Measurements from ENCODE around the gene ANKRD13D.

DNA sequence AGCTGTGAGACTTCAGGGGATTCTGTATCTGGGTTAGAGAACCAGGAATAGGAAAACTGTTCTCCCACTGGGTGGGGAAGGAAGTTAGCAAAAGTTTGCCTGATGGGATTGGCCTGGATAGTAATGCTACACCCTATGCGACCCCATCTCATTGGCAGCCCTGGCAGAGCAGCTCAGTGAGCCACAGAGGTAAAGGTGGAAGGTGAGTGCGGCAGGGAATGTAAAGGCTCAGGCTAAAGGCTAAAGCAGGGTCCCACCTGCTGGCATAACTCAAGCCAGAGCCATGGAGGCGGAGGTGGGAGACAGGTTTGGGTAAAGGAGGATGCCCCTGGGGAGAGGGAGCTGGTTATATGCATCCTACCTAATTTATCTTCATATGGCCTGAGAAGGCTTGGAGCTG is 32.9 kb downstream of the ANKRD13D start:
- TF ChIP-seq, protein P1, sequence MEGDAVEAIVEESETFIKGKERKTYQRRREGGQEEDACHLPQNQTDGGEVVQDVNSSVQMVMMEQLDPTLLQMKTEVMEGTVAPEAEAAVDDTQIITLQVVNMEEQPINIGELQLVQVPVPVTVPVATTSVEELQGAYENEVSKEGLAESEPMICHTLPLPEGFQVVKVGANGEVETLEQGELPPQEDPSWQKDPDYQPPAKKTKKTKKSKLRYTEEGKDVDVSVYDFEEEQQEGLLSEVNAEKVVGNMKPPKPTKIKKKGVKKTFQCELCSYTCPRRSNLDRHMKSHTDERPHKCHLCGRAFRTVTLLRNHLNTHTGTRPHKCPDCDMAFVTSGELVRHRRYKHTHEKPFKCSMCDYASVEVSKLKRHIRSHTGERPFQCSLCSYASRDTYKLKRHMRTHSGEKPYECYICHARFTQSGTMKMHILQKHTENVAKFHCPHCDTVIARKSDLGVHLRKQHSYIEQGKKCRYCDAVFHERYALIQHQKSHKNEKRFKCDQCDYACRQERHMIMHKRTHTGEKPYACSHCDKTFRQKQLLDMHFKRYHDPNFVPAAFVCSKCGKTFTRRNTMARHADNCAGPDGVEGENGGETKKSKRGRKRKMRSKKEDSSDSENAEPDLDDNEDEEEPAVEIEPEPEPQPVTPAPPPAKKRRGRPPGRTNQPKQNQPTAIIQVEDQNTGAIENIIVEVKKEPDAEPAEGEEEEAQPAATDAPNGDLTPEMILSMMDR (IDR thresholded peaks at IDR 0.05): no peak
- TF ChIP-seq ZFX (IDR thresholded peaks at IDR 0.05; ENCODE audit: borderline replicate concordance): no peak
